Ishikawa (cell line): ENCODE results near the gene CRYBB2.

Source experiments
- CEBPB ChIP-seq: IDR thresholded peaks from 2 replicates; pipeline ENCODE4 v1.6.1; 2012
- CREB1 ChIP-seq: IDR thresholded peaks from 2 replicates; pipeline ENCODE4 v1.6.1; 2012; ENCODE audit warnings: low read depth
- EP300 ChIP-seq: IDR thresholded peaks from 2 replicates; pipeline ENCODE4 v1.6.1; 2012; ENCODE audit warnings: borderline replicate concordance
- TEAD4 ChIP-seq: IDR thresholded peaks from 2 replicates; pipeline ENCODE4 v1.6.1; 2012
- YY1 ChIP-seq: IDR thresholded peaks from 2 replicates; pipeline ENCODE4 v1.6.1; 2012; ENCODE audit warnings: low read depth

- no peak for TF ChIP-seq TEAD4
- no peak for TF ChIP-seq CREB1
- TF ChIP-seq EP300, result no peak
- TF ChIP-seq CEBPB, result no peak
- no peak for TF ChIP-seq YY1
These were observed 11.1 kb upstream of the CRYBB2 start for GRCh38 chr22:25208328-25208727.
